OCI-M2 (cell line): ENCODE results near the gene REG3G.

Experiments used
- DNase-seq: peaks from one replicate; lab custom pipeline; 2025; ENCODE audit not compliant: unreplicated experiment; lab: John Stamatoyannopoulos, UW

REG3G gene

GRCh38 chr2:79025421-79025820 is at the start of gene REG3G:
TSS of gene REG3G (plus strand) at chr2:79025702. CDS start at chr2:79026094, 392 bp downstream.
- DNase-seq, result no peak

GRCh38 chr2:78977661-78978145 is 47.8 kb upstream of the REG3G start:
- DNase-seq, result no peak

- DNase-seq, result no peak
Measured at GRCh38 chr2:78978340-78978739, 47.2 kb upstream of the REG3G start.

GRCh38 chr2:78979380-78980151 is 45.9 kb upstream of the REG3G start:
- DNase-seq, result no peak

- no peak for DNase-seq
Measured at GRCh38 chr2:78980152-78980465, 45.4 kb upstream of the REG3G start.

- no peak for DNase-seq
Measured at GRCh38 chr2:78980871-78981270, 44.6 kb upstream of the REG3G start.

GRCh38 chr2:78982638-78983330 is 42.7 kb upstream of the REG3G start:
- DNase-seq, result no peak

GRCh38 chr2:78984386-78984785 is 41.1 kb upstream of the REG3G start:
- DNase-seq, result no peak

- DNase-seq, result no peak
Measured at GRCh38 chr2:78985558-78985957, 39.9 kb upstream of the REG3G start.

- no peak for DNase-seq
Measured at GRCh38 chr2:78989051-78989450, 36.5 kb upstream of the REG3G start.

- DNase-seq, result no peak
Measured at GRCh38 chr2:78992451-78992806, 33.1 kb upstream of the REG3G start.

- no peak for DNase-seq
Measured at GRCh38 chr2:78992807-78993517, 32.5 kb upstream of the REG3G start.

GRCh38 chr2:78993518-78994148 is 31.9 kb upstream of the REG3G start:
- no peak for DNase-seq

- DNase-seq, result no peak
Measured at GRCh38 chr2:78994789-78995188, 30.7 kb upstream of the REG3G start.

- DNase-seq, result no peak
Measured at GRCh38 chr2:78999406-78999805, 26.1 kb upstream of the REG3G start.

GRCh38 chr2:79000008-79000576 is 25.4 kb upstream of the REG3G start:
- no peak for DNase-seq

- DNase-seq, result no peak
Measured at GRCh38 chr2:79001285-79001684, 24.2 kb upstream of the REG3G start.

GRCh38 chr2:79004680-79005079 is 20.8 kb upstream of the REG3G start:
- no peak for DNase-seq

- no peak for DNase-seq
Measured at GRCh38 chr2:79005216-79005615, 20.3 kb upstream of the REG3G start.

- no peak for DNase-seq
Measured at GRCh38 chr2:79009388-79009787, 16.1 kb upstream of the REG3G start.

GRCh38 chr2:79011496-79011895 is 14.0 kb upstream of the REG3G start:
- DNase-seq, result no peak
